ENCODE data around the gene USP25.

DNA sequence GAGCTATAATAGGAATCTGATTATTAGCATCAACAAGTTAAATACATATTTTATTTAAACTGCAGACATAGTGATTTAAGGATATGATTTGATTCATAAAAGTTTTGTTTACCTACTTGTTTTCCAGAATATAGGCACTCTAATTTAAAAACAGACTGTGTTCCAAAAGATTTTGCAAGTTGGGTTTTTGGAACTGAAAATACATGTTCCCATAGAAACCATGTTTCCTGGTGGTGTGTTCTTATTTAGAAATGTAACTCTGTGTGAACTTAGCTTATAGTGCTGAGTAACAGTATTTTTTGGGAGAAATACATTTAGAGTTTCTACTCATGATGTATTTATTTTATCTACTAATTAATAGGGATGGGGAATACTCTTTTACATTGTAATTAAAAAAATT is 21.8 kb downstream of the USP25 start:
- TF ChIP-seq POLR2A (IDR thresholded peaks at IDR 0.05): no peak
- TF ChIP-seq, protein P1, sequence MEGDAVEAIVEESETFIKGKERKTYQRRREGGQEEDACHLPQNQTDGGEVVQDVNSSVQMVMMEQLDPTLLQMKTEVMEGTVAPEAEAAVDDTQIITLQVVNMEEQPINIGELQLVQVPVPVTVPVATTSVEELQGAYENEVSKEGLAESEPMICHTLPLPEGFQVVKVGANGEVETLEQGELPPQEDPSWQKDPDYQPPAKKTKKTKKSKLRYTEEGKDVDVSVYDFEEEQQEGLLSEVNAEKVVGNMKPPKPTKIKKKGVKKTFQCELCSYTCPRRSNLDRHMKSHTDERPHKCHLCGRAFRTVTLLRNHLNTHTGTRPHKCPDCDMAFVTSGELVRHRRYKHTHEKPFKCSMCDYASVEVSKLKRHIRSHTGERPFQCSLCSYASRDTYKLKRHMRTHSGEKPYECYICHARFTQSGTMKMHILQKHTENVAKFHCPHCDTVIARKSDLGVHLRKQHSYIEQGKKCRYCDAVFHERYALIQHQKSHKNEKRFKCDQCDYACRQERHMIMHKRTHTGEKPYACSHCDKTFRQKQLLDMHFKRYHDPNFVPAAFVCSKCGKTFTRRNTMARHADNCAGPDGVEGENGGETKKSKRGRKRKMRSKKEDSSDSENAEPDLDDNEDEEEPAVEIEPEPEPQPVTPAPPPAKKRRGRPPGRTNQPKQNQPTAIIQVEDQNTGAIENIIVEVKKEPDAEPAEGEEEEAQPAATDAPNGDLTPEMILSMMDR (IDR thresholded peaks at IDR 0.05): no peak
- TF ChIP-seq EP300 (IDR thresholded peaks at IDR 0.05): no peak

Measured in suprapubic skin (tissue), 3 donors.